Stimulated activated CD8-positive, alpha-beta memory T cell treated with anti-CD3 and anti-CD28 coated beads, Interleukin-7, amount 100 ng/mL, for 24 hours (primary cell): Measurements from ENCODE around the gene EXOSC7.

Experiments used
- DNase-seq: peaks from one replicate; pipeline ENCODE4 v3.0.0-alpha.2; 2020; ENCODE audit warnings: low read depth

The EXOSC7 gene

GRCh38 chr3:44992555-44993470 is 16.8 kb downstream of the EXOSC7 start:
- DNase-seq: no peak

DNA sequence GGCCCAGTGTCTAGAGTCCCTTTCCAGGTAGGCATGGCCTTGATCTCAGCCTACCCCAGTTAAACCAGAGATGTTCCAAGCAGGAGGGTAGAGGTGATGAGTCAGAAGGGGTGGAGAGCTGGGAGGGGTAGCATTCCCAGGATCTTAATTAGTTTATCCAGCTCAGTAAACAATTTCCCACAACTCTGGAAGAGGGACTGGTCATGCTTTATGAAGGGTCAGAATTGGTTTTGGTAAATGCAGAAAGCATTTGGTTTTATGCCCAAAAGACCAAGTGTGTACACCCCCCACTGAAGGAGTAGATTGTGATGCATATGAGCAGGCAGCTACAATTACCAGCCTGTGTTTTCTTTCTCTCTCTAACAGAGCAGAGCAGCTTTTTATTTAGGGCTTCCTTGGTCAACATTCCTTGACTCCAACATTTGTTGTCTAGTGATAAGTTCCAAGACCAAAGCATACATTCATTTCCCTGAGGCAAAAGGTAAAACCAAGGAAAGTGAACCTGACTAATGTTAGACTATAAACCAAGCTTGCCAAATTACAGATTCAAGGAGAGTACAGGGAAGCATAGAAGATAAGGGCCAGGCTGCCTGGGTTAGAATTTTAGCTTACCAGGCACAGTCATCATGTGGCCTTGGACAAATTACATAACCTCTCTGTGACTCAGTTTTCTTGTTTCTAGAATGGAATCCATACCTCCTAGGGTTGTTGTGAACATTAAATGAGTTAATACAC is 17.6 kb downstream of the EXOSC7 start:
- DNase-seq: no peak

DNA sequence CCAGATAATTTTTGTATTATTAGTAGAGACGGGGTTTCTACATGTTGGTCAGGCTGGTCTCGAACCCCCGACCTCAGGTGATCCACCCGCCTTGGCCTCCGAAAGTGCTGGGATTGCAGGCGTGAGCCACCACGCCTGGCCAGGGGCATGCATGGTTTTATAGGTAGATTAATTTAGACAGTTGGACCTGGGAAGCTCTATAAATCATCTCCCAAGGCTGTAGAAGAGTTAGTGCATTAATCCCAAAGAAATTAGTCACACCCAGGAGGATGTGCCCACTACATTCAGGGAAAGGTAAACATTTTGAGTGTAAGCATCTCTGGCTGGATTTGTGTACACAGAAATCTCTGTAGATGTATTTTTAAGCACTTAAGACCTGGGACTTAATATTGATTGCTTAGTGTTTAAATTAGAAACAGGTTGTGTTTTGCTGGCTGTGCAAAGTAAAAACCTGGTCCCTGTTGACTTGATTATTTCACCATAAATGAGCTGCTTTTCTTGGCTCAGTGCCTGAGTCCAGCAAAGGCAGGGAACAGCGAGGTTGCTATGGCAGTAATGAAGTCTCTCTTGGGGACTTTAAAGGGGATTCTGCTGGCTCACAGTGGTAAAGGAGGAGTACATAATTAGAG is 19.2 kb downstream of the EXOSC7 start:
- no peak for DNase-seq

DNA sequence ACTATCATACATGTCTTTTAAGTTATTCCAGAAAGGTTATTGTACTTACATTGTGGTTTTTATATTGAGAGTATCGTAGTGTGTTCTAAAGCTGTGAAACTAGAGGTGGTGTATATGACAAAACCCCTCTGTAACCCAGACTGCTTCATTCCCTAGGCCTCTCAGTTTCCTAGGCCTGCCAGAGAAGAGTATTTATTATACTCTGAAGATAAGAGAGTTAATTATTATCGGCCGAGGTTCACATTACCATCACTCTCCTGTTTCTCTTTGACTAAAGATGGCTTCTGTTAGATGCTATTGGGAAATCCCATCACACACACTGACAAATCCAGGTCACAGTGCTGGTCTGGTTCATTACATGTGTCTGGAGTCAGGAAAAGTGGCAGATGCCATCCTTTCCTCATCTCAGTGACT is 20.5 kb downstream of the EXOSC7 start:
- DNase-seq: no peak

GRCh38 chr3:44999782-45000181 is 23.7 kb downstream of the EXOSC7 start:
- DNase-seq: no peak

GRCh38 chr3:45000823-45001222 is 24.8 kb downstream of the EXOSC7 start:
- DNase-seq: no peak

GRCh38 chr3:45001738-45002137 is 25.7 kb downstream of the EXOSC7 start:
- no peak for DNase-seq

GRCh38 chr3:45002139-45002660 is 26.2 kb downstream of the EXOSC7 start:
- DNase-seq: no peak

DNA sequence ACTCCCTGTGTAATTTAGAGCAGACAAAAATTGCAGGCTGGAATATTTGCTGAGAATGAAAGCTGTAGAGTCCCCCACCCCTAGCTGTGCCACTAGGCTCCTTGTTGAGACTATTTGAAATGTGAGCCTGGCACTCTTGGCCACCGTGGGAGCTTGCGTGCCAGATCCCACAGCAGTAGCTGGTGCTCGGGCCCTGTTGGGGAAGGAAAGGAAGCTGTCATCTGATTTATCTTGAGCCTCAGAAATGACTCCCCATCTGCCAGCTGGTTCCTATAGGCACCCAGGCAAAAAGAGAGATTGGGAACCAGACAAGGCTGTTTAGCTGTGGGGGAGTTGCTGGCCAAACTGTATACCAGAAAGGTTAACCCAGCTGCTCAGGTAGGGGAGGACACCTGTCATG is 26.7 kb downstream of the EXOSC7 start:
- no peak for DNase-seq

DNA sequence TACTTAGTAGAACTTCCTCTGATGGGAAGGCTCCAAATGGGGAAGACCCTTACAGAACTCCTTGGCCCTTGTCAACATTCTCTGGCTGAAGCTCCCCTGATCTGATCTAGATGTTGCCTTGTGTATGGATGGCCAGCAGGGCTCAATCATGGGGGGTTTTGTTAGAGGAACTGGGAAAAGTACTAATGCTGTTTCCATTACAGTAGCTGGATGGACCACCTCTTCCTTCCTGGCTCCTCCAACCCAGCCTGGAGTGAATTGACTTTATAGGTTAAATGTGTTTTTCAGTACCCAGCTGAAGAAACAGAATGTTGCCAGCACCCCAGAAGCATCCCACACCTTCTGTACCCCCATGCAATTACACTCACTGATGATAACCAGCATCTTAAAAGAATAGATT is 27.4 kb downstream of the EXOSC7 start:
- no peak for DNase-seq

- no peak for DNase-seq
Measured at GRCh38 chr3:45003859-45004258, 27.8 kb downstream of the EXOSC7 start.

GRCh38 chr3:45007091-45007490 is 31.0 kb downstream of the EXOSC7 start:
- DNase-seq: no peak

GRCh38 chr3:45008117-45008516 is 32.1 kb downstream of the EXOSC7 start:
- DNase-seq: no peak

DNA sequence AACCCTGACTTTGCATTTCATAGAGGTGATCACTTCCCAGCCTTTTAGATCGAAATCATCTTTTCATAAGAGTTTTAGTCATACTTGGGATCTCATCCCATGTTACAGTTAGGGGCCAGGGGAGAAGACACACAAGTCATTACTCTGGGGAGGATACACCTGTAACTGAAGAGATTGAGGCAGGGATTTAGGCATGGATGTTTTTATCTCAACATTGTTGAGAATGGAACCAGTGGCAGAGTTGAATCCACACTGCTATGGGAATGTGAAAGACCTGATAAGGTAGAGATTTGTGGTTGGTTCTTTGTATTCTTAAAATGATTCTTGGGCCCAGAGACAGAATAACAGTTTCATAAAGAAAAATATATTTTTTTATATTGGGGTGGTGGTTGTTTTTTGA is 33.8 kb downstream of the EXOSC7 start:
- DNase-seq: no peak

- no peak for DNase-seq
Measured at GRCh38 chr3:45010811-45011333, 34.8 kb downstream of the EXOSC7 start.

DNA sequence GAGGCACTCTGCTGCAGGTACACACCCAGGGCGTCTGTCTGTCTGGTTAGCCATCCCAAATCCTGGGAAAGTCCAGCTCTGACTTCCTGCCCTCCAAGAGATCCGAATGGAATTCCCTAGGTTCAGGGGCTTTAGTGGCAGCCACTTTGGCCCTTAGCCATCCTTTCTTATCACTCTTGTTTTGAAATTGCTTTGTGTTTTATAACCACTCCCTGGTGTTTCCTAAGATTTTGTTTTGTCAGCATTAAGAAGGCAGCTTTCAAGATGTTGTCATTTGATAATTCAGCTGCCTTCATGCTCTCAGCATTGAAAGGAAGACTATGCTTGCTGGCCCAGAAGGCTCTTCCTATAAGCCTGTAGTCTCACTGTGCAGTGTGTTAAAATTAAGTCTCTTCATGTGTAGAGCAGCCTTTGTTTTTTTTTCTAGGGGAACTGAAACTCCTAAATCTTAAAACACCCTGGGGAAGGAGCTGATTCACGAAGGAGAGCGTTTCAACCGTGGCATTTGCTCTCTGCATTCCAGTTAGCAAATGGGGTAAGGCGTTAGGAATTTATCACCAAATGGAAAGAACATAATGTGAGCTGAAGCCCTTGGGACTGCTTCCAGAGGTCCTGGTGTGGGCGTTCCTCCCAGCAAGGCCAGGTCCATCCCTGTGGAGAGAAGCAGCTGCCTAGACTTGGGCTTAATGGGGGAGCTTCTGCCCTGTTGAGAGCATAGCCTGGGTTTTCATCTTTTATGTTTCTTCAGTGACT is 35.9 kb downstream of the EXOSC7 start:
- no peak for DNase-seq

DNA sequence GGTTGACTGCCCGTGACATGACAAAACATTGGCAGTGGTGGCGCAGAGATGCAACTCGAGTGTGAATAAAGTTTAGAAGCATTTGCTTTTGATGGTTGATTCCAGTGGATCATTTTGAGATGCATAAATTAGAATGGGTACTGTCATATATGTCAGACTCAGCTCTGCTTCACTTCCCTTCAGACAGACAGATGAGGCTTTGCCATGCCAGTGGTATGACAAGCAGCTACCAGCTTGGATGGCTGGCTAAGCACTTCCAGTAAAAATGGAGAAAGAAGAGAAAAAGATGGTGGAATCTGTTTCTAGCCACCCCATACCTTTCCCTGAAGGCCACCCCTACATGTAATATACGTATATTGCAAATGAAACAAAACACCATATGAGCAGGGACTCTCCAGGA is 36.5 kb downstream of the EXOSC7 start:
- no peak for DNase-seq

- DNase-seq: no peak
Measured at GRCh38 chr3:45016916-45017315, 40.9 kb downstream of the EXOSC7 start.

DNA sequence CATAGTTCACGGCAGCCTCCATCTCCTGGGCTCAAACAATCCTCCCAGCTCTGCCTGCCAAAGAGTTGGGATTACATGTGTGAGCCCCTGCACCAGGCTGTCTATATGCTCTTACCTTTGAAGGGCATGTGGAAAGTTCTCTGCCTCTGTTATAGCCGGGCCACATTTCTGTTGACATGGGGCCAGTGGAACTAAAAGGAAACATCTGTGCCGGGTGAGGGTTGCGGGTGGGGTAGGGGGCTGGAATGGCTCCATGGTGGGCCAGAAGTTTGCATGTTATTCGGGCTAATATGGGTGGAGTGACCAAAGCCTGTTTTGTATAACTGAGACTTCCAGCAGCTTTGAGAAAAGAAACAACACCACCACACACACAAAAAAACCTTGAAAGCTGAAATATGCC is 41.8 kb downstream of the EXOSC7 start:
- no peak for DNase-seq

DNA sequence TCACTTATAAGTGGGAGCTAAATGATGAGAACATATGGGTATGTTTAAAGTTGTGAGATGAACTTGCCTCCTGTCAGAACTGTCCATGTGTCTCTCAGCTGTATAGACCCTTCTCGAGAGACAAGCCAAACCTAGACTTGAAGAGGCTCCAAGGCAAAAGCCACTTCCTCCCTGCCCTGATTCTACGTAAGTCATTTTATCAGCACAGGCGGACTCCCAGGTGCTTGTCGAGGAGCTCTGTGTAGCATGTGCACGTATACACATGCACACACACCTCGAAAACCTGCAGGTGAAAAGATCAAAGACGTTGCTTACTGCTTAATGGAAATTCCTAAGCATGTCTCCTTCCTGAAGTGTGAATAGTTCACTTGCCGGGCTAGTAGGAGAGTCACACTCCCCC is 44.5 kb downstream of the EXOSC7 start:
- no peak for DNase-seq

- no peak for DNase-seq
Measured at GRCh38 chr3:45021524-45022297, 45.7 kb downstream of the EXOSC7 start.
